ENCODE measurements around the gene CBLC. TPM values are rescaled to one million over a fixed set of nuclear protein-coding genes. Genes with fewer than 3 reads are reported as not detected.

Gene CBLC, protein sequence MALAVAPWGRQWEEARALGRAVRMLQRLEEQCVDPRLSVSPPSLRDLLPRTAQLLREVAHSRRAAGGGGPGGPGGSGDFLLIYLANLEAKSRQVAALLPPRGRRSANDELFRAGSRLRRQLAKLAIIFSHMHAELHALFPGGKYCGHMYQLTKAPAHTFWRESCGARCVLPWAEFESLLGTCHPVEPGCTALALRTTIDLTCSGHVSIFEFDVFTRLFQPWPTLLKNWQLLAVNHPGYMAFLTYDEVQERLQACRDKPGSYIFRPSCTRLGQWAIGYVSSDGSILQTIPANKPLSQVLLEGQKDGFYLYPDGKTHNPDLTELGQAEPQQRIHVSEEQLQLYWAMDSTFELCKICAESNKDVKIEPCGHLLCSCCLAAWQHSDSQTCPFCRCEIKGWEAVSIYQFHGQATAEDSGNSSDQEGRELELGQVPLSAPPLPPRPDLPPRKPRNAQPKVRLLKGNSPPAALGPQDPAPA
- not detected for total RNA-seq
- polyA plus RNA-seq (2013, experiment 1 of 2), result not detected
- not detected for polyA plus RNA-seq (2013, experiment 2 of 2)
- total RNA-seq, result 0 to 0.45 (median 0) reads per million in 172 experiments

DNA sequence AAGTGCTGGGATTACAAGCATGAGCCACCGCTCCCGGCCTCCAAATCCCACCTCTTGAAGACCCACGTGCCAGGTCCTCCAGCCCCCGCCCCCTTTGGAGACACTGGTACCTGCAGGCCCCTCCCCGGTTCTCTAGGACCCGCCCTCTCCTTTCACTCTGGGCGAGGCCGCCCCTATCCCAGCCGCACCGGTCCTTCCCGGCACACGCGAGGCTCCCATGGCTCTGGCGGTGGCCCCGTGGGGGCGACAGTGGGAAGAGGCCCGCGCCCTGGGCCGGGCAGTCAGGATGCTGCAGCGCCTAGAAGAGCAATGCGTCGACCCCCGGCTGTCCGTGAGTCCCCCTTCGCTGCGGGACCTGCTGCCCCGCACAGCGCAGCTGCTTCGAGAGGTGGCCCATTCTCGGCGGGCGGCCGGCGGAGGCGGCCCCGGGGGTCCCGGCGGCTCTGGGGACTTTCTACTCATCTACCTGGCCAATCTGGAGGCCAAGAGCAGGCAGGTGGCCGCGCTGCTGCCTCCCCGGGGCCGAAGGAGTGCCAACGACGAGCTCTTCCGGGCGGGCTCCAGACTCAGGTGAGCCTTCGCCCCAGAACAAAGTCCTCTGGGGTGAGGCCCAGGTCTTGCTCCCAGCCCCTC lies at the start of gene CBLC:
Gene CBLC, plus strand, starts transcription at position 176 of the 633 bp plus-strand sequence. Its CDS starts 42 bp downstream, at position 218.
- CTCF ChIA-PET, result no interaction called here
- Histone ChIP-seq H3K36me3 (ENCODE audit: insufficient read depth, low read length) (no peaks in the 10 kb centered on the region), H3K27ac (ENCODE audit: low read depth in 1 of 2, low read length in 2 of 2) (no peak within 1 kb of the TSS), H3K4me1 (ENCODE audit: insufficient read depth, low read length) (peaks cover 4% of the 10 kb centered on the region), H3K4me3 (ENCODE audit: low read length) (no peak within 1 kb of the TSS), H3K9me3 (ENCODE audit: control insufficient read depth in 1 of 2, insufficient read depth in 1 of 2, low read length in 2 of 2) (no peaks in the 10 kb centered on the region), H3K27me3 (ENCODE audit: control insufficient read depth in 1 of 2, insufficient read depth in 2 of 2, low read length in 2 of 2) (peaks cover 0 to 4% of the 10 kb centered on the region in 2 experiments)
- POLR2A ChIA-PET, result no interaction called here
- no peak for DNase-seq
- H3K27me3 Mint-ChIP-seq, result no peaks in the 10 kb centered on the region
- no peak within 1 kb of the TSS for H3K27ac Mint-ChIP-seq
- no peaks in the 10 kb centered on the region for H3K4me1 Mint-ChIP-seq (ENCODE audit: low read depth)
- no peaks in the 10 kb centered on the region for H3K36me3 Mint-ChIP-seq (ENCODE audit: low read depth)
- intact Hi-C loops (cut with DNase I, micrococcal nuclease), result no loop called here
- TF ChIP-seq, protein P1, sequence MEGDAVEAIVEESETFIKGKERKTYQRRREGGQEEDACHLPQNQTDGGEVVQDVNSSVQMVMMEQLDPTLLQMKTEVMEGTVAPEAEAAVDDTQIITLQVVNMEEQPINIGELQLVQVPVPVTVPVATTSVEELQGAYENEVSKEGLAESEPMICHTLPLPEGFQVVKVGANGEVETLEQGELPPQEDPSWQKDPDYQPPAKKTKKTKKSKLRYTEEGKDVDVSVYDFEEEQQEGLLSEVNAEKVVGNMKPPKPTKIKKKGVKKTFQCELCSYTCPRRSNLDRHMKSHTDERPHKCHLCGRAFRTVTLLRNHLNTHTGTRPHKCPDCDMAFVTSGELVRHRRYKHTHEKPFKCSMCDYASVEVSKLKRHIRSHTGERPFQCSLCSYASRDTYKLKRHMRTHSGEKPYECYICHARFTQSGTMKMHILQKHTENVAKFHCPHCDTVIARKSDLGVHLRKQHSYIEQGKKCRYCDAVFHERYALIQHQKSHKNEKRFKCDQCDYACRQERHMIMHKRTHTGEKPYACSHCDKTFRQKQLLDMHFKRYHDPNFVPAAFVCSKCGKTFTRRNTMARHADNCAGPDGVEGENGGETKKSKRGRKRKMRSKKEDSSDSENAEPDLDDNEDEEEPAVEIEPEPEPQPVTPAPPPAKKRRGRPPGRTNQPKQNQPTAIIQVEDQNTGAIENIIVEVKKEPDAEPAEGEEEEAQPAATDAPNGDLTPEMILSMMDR (IDR thresholded peaks at IDR 0.05), result no peak
- H3K4me3 Mint-ChIP-seq, result no peak within 1 kb of the TSS
- H3K9me3 Mint-ChIP-seq, result no peaks in the 10 kb centered on the region
- no peak for ATAC-seq (ENCODE audit: poor library complexity)

DNA sequence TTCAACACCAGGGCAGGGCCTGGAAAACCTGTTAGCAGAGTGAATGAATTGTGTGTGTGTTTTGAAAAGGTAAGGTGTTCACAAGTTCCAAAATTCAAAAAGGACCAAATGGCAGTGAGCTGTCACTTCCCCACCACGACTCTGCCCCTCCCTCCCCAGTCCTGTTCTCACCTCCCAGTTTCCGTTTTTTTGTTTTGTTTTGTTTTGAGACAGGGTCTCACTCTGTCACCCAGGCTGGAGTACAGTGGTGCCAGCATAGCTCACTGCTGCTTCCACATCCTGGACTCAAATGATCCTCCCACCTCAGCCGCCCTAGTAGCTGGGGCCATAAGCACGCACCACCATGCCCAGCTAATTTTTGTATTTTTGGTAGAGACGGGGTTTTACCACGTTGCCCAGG lies 49.5 kb upstream of the CBLC start:
- ATAC-seq (ENCODE audit: poor library complexity), result no peak
- Histone ChIP-seq H3K27me3 (ENCODE audit: control insufficient read depth in 1 of 2, insufficient read depth in 2 of 2, low read length in 2 of 2) (no peaks in the 10 kb centered on the region), H3K4me1 (ENCODE audit: insufficient read depth, low read length) (peaks cover 23% of the 10 kb centered on the region), H3K27ac (ENCODE audit: low read depth in 1 of 2, low read length in 2 of 2) (no peak overlapping the region), H3K9me3 (ENCODE audit: control insufficient read depth in 1 of 2, insufficient read depth in 1 of 2, low read length in 2 of 2) (no peaks in the 10 kb centered on the region), H3K4me3 (ENCODE audit: low read length) (no peak overlapping the region), H3K36me3 (ENCODE audit: insufficient read depth, low read length) (no peaks in the 10 kb centered on the region)
- POLR2A ChIA-PET, result no interaction called here
- CTCF ChIA-PET, result interaction anchor here (10.4 kb wide), 1 partner anchor 42 kb away, joined by 325 read pairs; no protein-coding TSS in a partner anchor
- H3K27ac Mint-ChIP-seq, result no peak overlapping the region
- peaks cover 14% of the 10 kb centered on the region for H3K4me1 Mint-ChIP-seq (ENCODE audit: low read depth)
- no peak overlapping the region for H3K4me3 Mint-ChIP-seq
- no peaks in the 10 kb centered on the region for H3K27me3 Mint-ChIP-seq
- TF ChIP-seq, protein P1 (IDR thresholded peaks at IDR 0.05), result no peak
- DNase-seq, result no peak
- no peaks in the 10 kb centered on the region for H3K36me3 Mint-ChIP-seq (ENCODE audit: low read depth)
- intact Hi-C loops (cut with DNase I, micrococcal nuclease), result no loop called here
- no peaks in the 10 kb centered on the region for H3K9me3 Mint-ChIP-seq

DNA sequence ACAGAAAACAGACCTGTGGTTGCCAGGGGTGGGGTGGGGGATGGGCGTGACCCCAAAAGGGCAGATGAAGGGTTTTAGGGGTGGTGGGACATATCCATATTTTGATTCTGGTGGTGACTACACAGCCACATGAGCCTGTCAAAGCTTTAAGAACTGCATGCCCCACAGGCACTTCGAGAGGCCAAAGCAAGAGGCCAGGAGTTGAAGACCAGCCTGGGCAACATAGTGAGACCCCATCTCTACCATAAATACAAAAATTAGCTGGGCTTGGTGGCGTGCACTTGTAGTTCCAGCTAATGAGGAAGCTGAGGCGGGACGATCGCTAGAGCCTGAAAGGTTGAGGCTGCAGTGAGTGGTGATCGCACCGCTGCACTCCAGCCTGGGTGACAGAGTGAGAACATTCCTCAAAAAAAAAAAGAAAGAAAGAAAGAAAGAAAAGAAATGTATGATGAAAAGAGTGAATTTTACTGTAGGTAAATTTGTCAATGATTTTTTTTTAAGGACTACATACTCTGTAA lies 48.1 kb upstream of the CBLC start:
- Mint-ChIP-seq H3K4me1 (ENCODE audit: low read depth) (peaks cover 3% of the 10 kb centered on the region), H3K27ac (no peak overlapping the region), H3K27me3 (no peaks in the 10 kb centered on the region), H3K9me3 (no peaks in the 10 kb centered on the region), H3K36me3 (ENCODE audit: low read depth) (no peaks in the 10 kb centered on the region), H3K4me3 (no peak overlapping the region)
- Histone ChIP-seq H3K27ac (ENCODE audit: low read depth in 1 of 2, low read length in 2 of 2) (no peak overlapping the region), H3K27me3 (ENCODE audit: control insufficient read depth in 1 of 2, insufficient read depth in 2 of 2, low read length in 2 of 2) (no peaks in the 10 kb centered on the region), H3K36me3 (ENCODE audit: insufficient read depth, low read length) (no peaks in the 10 kb centered on the region), H3K4me1 (ENCODE audit: insufficient read depth, low read length) (peaks cover 10% of the 10 kb centered on the region), H3K4me3 (ENCODE audit: low read length) (no peak overlapping the region), H3K9me3 (ENCODE audit: control insufficient read depth in 1 of 2, insufficient read depth in 1 of 2, low read length in 2 of 2) (no peaks in the 10 kb centered on the region)
- TF ChIP-seq, protein P1 (IDR thresholded peaks at IDR 0.05), result no peak
- DNase-seq, result no peak
- ATAC-seq (ENCODE audit: poor library complexity), result no peak
- intact Hi-C loops (cut with DNase I, micrococcal nuclease), result no loop called here
- POLR2A ChIA-PET, result interaction anchor here (1.2 kb wide), 1 partner anchor 23 kb away, joined by 4 read pairs; no protein-coding TSS in a partner anchor
- CTCF ChIA-PET, result interaction anchor here (10.4 kb wide), 1 partner anchor 40 kb away, joined by 325 read pairs; no protein-coding TSS in a partner anchor

All from CD4-positive, alpha-beta T cell (primary cell).